ENCODE results near the gene CAMKV.

- TF ChIP-seq POLR2AphosphoS5 (IDR thresholded peaks at IDR 0.05) (no peak), CTCF (IDR thresholded peaks at IDR 0.05) (no peak), POLR2A (IDR thresholded peaks at IDR 0.05) (no peak)
Observed at GRCh38 chr3:49882166-49882565, 12.5 kb upstream of the CAMKV start.
